GM12891 (cell line): Measurements from ENCODE around the gene PDGFD.

ENCODE experiments used
- DNase-seq: peaks from one replicate; pipeline ENCODE4 v3.0.0; 2011; ENCODE audit warnings: low spot score; ENCODE audit not compliant: insufficient read length
- FAIRE-seq: peaks from 2 replicates; lab custom pipeline; 2011; peaks lifted over from hg19 to GRCh38; lab: Jason Lieb, UNC
- PAX5 ChIP-seq: IDR thresholded peaks from 2 replicates; pipeline ENCODE4 v1.6.1; 2011; ENCODE audit warnings: low read length, moderate library complexity, mild to moderate bottlenecking; ENCODE audit not compliant: insufficient read depth, severe bottlenecking
- POLR2A ChIP-seq: IDR thresholded peaks from 2 replicates; pipeline ENCODE4 v1.6.1; 2011; ENCODE audit warnings: low read depth, low read length, control low read depth
- POLR2AphosphoS5 ChIP-seq: IDR thresholded peaks from 2 replicates; pipeline ENCODE4 v1.6.1; 2011; ENCODE audit warnings: low read depth, low read length, control low read depth
- POU2F2 ChIP-seq: IDR thresholded peaks from 2 replicates; pipeline ENCODE4 v1.6.1; 2011; ENCODE audit warnings: low read depth, mild to moderate bottlenecking, control low read depth, low read length, moderate library complexity
- SPI1 ChIP-seq: IDR thresholded peaks from 2 replicates; pipeline ENCODE4 v1.6.1; 2011; ENCODE audit warnings: low read depth, low read length, control low read depth
- TAF1 ChIP-seq: IDR thresholded peaks from 2 replicates; pipeline ENCODE4 v1.6.1; 2011; ENCODE audit warnings: low read depth, low read length, control low read depth

PDGFD gene

DNA sequence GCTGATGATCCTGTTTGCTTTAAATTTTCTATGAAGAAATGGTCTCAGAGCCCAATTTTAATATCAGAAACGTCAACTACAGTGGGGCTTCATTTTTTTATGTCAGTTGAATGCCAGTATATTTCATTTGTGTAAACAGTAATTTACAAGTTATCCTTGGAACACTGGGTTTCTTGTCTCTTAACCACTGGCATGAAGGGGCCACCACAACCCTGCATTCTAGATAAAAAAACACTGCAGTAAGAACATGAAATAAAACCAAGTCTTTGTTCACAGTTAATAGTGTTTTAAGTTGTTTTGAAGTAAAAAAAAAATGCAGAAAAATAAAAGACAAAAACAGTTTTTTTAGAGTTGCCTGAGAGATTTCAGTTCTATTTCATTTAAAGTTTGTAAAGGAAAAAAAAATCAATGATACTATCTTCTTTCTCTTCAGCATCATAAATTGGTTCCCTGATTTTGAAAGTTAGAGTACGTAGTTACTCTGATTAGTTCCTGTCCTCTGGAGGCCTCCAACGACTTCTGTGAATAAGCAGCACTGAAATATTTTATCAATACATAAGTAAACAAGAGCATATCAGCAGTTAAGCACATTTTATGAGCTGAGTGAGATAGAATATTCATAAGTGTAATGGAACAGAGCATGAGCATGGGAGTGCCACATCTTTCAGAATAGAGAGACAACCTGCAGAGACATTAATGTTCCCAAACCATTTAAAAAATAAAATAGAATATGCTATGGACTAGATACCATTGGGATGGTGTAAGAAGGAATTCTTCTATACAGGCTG, 135.3 kb downstream of the PDGFD start:
- TF ChIP-seq POLR2AphosphoS5 = no peak
- no peak for TF ChIP-seq SPI1
- no peak for TF ChIP-seq POLR2A
- no peak for TF ChIP-seq PAX5
- no peak for TF ChIP-seq POU2F2
- no peak for TF ChIP-seq TAF1
- DNase-seq = no peak
- FAIRE-seq = no peak

DNA sequence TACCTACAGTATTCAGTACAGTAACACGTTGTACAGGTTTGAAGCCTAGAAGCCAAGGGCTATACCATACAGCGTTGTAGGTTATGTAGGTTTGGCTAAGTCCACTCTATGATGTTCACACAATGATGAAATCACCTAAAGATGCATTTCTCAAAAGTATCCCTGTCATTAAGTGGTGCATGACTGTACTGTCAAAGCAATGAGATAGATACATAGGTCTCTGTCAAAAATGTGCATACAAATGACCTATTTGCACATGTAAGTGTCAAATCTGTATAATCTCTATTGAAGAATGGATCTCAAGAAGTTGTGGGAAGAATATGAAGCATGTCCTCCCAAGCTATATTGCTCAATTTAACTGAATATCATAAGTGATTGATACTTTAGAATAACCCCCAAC, 139.4 kb downstream of the PDGFD start:
- TF ChIP-seq POLR2A (no peak), POU2F2 (no peak), PAX5 (no peak), SPI1 (no peak), POLR2AphosphoS5 (no peak), TAF1 (no peak)
- FAIRE-seq = no peak
- DNase-seq = no peak

DNA sequence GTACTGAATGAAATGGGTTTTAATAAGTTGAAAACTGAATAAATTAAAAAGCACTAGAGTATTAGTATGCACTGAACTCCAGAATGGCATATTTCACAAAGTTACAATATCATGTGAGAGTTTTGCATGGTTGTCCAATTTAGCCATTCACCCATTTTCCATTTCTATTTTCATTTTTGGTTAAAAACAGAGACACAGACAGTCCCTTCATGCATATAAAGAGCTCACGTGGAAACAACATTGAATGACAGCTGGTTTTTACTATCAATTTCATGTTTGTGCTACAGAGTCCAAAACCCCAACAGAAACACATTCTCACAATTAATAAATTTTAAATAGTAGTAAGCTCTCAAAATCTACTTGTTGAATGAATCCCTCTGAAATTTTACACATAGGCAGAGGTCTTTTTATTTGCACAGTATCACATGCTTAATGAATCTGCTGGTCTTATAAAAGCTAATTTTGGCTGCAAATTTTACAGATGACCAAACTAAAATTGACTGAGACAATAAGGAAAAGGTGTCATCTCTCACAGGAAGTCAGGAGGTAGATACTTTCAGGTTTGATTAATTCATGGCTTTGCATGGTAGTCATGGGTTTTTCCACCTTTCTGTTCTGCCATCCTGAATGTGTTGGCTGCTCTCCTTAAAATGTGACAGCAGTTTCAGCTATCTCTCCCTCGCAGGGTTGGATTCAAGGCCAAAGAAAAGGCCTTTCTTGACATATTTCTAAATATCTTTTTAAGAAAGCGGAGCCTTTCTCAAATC, 148.1 kb downstream of the PDGFD start:
- FAIRE-seq = no peak
- DNase-seq = no peak
- TF ChIP-seq POLR2AphosphoS5 = no peak

DNA sequence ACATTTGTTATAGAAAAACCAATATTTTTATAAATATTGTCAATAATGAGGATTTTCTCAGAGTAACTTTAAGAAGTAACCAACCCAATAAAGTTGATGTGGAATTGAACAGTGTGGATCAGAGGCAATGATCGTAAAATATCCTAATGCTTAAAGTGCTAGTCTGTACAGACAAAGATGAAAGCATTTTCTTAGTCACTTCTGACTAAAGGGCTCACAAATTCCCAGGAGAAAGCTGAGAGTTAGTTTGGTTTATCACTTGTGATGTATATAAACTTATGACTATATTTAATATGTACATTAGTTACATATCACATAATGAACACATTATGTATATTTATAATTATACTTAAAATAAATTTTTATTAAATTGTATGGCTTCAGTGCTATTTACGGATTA, 152.9 kb downstream of the PDGFD start:
- TF ChIP-seq POU2F2 = no peak
- TF ChIP-seq SPI1 = no peak
- no peak for TF ChIP-seq POLR2A
- no peak for TF ChIP-seq PAX5
- TF ChIP-seq TAF1 = no peak
- no peak for TF ChIP-seq POLR2AphosphoS5
- no peak for DNase-seq
- no peak for FAIRE-seq

- no peak for TF ChIP-seq POLR2AphosphoS5
- TF ChIP-seq POU2F2 = no peak
- TF ChIP-seq TAF1 = no peak
- TF ChIP-seq PAX5 = no peak
- DNase-seq = no peak
- no peak for FAIRE-seq
These were observed 154.2 kb downstream of the PDGFD start for GRCh38 chr11:104009744-104010143.

DNA sequence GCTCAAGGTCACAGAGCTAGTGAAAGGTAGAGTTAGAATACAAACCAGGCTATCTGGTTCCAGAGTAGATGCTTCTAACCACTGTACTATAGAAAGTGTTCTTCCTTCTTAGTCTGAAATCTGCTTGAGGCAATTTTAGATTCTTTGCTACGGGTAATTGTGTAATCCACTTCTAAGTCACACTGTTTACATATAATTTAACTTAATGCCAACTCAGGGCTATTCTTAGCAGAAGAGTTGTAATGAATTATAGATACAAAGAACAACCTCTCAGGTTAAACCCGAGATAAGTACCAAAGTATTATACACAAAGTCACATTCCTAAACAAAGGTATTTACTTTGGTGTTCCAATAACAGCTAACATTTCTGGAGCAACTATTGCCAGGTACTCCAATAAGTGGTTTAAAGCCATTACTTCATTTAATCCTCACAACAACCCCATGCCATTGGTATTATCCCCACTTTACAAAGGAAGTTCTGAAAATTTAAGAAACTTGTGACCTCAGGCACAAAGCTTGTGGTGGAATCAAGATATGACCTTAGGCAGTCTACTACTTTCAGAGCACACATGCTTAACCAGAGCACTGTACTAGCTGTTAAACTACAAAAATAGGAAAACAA, 158.6 kb downstream of the PDGFD start:
- FAIRE-seq = no peak
- TF ChIP-seq POU2F2 (no peak), PAX5 (no peak), SPI1 (no peak), POLR2A (no peak), POLR2AphosphoS5 (no peak), TAF1 (no peak)
- no peak for DNase-seq

DNA sequence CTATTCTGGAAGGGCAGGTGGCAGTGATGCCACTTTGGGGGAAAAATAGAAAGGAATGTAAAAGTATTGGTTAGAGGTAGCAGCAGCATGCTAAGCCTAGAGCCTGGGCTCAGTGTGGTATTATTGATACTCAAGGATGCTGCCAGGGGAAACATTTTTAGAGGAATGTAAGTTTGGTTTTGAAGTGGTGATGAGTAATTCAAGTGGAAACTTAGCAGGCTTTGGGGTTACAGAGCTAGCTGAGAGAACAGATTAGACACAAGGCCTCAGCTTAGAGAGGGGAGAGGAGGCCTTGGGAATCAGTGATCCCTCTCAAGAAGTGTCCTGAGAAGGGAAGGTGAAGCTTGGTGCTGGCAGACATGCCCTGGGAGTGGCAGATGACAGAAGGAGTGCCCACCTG, 160.5 kb downstream of the PDGFD start:
- FAIRE-seq = no peak
- TF ChIP-seq POLR2AphosphoS5 (no peak), SPI1 (no peak), POU2F2 (no peak), PAX5 (no peak), TAF1 (no peak), POLR2A (no peak)
- no peak for DNase-seq

- TF ChIP-seq POLR2A (no peak), POU2F2 (no peak), SPI1 (no peak)
- no peak for DNase-seq
- no peak for FAIRE-seq
These were observed 162.3 kb downstream of the PDGFD start for GRCh38 chr11:104001561-104002056.

- TF ChIP-seq POLR2A (no peak), SPI1 (no peak), PAX5 (no peak), TAF1 (no peak), POU2F2 (no peak), POLR2AphosphoS5 (no peak)
- no peak for DNase-seq
- FAIRE-seq = no peak
These were observed 163.1 kb downstream of the PDGFD start for GRCh38 chr11:104000798-104001197.

- FAIRE-seq = no peak
- TF ChIP-seq POLR2A (no peak), PAX5 (no peak), POU2F2 (no peak), SPI1 (no peak), TAF1 (no peak), POLR2AphosphoS5 (no peak)
- no peak for DNase-seq
These were observed 165.0 kb downstream of the PDGFD start for GRCh38 chr11:103998826-103999508.
